Stimulated activated CD4-positive, alpha-beta T cell treated with anti-CD3 and anti-CD28 coated beads, Interleukin-4, amount 100 ng/mL, for 48 hours (primary cell): Measurements from ENCODE around the gene DNAJC13.
"Not testable (repeated sequence)": the region's sequence is repeated elsewhere in the genome, so short reads cannot be mapped to it uniquely, and the experiment has no call there.

Experiments
- DNase-seq, 2 donors: peaks; one replicate each; pipeline ENCODE4 v3.0.0-alpha.2; 2020; ENCODE audit warnings: low read depth in 2 of 2

Gene DNAJC13

DNA sequence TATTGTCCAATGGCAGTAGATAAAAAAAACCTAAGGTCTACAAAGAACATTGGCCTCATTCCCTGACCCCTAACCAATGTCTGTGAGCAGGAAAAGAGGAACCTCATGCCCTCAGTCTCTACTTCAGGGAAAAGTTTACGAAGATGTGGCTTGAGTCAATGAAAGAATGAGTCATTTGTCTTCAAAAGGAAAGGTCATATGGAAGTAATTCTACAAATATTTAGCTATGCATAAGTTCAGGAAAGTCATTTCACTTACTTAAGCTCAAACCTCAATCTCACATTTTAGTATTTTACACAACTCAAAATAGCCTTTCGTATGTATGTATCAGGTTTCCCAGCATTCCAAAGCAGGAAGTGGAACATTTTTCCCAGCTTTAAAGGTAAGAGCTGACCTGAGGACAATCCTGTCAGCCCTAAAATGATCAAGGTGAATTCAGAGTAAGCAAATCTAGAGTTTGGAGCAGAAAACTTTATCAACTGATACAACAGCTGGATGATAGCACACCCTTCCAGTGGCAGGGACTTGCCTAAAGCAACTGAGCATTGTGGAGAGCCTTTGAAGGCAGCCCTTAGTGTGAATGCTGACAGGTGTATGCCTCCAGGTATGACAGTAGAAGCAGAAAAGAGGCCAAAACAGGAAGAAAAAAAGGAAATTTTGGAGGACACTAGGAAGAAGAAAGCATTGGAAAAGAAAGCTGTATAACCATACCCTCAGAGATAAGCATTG is 125.9 kb downstream of the DNAJC13 start:
- DNase-seq = no peak

DNA sequence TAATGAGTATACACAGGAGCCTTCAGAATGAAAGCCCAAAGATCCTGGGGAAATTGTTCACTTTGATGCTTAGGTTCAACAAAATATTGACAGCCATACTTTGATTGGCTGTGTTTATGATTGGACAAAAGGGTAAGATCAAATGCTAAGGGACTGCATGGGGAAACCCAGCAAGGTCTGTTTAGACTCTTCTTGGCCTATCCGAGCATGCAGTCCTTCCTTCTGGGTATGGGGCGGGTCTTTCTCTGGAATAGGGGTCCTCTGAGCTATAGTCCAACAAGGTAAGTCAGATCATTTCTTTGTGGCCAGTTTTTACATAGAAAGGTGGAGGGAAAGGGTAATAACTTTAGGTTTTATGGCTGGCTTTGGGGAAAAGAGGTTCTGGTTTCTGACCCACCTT is 126.8 kb downstream of the DNAJC13 start:
- no peak for DNase-seq

DNA sequence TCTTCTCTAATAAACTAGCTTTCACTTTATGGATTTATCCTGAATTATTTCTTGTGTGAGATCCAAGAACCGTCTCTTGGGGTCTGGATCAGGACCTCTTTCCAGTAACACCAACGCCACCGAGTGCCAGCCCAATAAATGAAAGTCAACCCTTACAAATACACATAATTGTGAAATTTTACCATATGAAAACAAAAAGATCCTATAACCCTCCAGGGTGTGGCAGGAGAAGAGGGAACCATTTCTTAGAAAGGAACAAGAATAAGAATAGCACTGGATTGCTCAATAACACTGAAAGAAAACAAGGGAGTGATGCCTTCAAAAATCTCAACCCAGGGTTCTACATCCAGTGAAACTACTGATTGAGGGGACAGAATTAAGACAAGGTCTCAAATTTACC is 128.2 kb downstream of the DNAJC13 start:
- no peak for DNase-seq

DNA sequence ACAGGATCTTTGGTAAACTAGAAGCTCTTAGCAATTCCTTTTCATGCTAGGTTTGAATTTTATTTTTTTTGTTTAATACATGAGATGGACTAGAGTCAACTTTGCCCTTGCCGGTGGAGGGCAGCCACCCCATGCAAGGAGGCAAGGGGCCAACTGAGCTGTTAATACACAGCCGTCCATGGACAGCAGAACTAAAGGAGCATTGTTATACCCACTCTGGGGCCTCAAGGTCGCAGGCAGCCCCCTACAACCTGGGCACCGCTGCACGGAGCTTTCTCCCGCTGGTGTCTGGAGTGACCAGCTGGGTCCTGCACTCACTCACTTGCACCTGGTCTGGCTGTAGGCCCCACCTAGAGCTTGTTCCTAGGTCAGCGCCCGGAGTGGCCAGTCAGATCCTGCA is 131.9 kb downstream of the DNAJC13 start:
- DNase-seq = no peak

DNA sequence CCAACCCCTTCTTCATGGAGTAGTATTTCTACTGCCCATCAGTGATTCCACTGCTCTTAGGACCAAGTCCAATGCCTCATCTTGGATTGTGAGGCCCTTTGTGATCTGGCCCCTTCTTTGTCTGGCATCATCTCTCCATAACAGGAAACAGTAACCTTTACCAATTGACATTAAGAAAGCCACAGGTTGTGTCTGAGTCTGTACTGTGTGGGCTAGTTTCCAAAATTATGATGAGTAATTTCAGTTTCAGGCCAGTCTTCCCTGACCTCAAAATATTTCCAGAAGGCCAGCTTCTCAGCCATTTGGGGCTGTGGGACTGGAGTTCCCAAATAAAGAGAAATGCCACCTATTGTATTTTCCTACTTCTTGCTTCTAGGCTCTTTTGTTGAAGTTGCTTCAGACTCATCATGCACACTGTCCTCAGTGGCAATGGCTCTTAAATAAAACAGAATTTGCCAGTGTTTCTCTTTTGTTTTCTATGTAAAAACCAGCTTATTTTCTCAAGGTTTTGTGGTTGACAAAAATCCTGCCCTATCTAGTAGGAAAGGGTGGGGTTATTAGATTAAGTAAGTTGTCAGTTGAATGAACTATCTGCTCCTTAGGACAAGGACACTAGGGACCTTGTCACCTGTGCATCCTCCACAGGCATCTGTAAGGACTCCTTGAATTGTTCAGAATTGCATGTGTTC is 132.7 kb downstream of the DNAJC13 start:
- no peak for DNase-seq

DNA sequence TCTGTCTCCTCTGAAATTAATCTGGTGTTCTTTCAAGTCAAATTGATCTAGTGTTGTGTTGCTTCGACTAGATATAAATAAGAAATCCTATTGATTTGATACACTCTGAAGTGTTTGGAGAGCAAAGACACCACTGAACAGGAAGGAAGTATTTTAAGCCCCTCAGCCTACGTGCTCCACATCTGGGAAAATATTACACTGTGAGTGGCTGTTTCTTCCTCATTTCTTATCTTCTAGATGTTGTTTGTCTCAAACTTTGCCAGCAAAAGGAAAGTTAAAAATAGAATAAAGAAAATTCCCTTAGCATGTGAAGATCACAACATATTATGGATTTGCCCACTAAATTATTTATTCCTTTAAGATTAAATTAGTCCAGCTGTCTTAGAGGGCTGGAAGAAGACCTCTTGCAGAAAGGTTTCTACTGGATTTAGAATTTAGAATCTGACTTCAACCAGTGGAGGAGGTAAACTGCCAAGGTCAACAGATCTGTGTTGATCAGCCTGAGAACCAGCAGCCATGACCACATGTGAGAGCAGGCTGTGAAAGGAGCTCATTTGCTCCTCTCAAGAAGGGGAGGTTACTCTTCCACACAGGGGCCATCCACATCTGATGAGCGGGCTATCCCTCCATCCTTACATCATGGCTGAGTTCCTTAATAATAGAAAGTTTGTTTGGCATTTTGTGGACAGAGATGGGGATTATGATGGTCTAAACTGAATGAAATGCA is 133.4 kb downstream of the DNAJC13 start:
- DNase-seq = no peak

DNA sequence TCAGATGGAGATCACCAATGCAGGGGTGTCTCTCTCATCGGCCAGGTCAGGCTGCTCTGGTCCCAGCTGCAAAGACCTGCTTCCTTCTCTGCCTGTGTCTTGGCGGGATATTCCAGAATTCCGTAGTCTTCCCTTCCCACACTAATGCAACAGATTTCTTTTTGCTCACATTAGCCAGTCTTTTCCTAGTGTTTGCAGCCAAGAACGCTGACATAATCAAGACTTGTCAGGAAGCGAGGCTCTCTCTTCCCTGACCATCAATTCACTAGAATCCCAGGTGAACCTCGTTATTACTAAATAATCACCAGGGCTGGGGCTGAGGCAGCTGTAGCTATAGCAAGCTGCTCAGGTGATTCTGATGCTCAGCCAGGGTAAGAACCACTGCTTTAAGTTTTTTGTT is 136.5 kb downstream of the DNAJC13 start:
- no peak for DNase-seq

DNA sequence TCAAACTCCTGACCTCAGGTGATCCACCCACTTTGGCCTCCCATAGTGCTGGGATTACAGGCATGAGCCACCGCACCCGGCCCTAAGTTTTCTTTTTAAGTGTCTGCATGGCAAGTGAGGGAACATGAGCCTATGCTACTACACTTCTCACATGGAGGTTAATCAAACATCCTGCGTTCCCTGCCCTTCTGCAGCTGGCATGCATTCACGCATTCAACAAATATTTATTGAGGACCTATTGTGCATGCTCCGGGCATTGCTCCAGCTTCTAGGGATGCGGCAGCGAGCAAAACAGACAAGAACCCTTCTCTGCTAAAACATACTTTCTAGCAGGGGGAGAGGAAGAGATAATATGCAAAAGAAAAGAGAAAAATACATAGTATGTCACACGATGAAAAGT is 137.1 kb downstream of the DNAJC13 start:
- DNase-seq = no peak

DNA sequence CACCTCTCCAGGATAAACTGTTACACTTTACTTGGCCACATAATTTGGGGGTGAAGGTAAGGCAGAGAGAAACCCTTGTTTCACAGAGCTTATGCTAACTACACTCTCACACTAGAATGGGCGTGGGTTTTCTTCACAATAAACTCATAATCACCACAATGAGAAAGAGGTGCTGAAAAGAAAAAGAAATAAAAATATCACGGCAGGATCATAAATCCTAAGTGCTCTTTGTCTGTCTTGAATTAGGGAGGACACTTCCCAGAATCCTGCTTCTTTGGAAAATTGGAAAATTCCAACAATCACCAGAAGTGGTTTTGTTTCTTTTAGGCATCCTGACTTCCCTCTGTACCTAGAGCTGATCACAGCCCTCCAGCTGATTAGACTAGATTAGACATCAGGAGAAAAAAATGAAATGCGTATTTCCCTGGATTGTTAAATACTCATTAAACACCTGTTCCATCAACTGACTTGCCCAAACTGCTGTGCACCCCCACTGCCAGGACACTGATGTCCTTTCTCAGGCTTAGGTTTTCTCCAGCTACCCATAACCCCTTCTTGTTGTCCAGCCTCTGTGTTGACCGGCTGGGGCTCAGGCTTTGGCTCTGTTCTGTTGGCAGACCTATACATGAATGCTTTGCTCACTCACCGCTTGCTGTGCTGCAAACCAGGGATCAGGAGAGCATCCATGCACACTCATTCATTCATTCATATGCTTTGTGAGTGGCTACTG is 138.2 kb downstream of the DNAJC13 start:
- no peak for DNase-seq

DNA sequence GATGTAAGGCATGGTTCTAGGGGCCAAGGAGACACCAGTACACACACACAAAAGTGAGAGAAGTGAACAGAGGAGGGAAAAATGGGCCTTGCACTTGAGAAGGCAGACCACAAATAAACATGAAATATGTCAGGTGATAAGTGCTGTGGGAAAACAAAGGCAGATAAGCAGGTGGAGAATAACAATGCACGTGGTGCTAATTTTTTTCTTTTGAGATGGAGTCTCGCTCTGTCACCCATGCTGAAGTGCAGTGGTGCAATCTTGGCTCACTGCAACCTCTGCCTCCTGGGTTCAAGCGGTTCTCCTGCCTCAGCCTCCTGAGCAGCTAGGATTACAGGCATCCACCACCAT is 138.7 kb downstream of the DNAJC13 start:
- not testable (repeated sequence) for DNase-seq

DNA sequence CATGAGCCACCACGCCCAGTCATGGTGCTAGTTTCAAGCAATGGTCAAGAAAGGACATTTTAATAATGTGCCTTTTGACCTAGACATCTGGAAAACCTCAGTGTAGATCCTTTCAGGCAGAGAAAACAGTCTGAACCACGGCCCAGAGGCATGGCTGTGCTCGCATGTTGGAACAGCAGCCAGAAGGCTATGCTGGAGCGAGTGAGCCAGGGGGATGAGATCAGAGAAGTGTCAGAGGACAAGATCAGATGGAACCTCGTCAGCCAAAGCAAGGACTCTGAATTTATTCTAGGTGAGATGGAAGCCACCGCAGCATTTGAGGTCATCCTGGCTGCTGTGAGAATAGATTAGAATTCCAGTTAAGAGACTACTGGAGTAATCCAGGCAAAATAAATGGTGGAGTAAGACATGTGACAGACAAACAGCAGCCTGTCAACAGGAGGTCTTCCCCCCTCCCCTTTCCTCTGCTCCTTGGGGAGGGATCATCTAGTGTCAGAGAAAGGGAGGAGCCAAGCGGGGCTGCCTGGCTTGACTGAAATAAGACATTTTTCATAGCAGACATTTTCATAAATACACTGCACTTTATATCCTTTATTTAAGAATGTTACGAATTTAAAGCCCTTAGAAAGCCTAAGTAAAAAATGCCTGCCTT is 139.3 kb downstream of the DNAJC13 start:
- DNase-seq = no peak

DNA sequence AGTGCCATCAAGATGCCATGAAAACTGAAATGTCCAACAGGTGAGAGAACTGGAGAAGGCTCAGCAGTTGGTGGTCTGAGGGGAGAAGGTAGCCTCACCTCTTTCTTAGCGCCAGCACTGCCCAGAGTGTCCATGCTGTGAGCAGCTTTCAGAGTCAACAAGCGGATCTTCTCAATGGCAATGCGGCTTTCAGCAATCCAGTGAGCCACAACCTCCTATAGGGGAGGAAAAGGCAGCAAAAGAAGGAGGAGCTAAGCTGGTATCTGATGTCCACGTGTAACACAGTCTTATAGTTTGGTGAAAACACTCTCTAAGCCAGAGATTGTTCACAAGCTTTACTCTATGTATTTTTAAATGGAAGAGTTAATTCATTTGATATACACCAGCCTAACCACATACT is 143.7 kb downstream of the DNAJC13 start:
- no peak for DNase-seq

DNA sequence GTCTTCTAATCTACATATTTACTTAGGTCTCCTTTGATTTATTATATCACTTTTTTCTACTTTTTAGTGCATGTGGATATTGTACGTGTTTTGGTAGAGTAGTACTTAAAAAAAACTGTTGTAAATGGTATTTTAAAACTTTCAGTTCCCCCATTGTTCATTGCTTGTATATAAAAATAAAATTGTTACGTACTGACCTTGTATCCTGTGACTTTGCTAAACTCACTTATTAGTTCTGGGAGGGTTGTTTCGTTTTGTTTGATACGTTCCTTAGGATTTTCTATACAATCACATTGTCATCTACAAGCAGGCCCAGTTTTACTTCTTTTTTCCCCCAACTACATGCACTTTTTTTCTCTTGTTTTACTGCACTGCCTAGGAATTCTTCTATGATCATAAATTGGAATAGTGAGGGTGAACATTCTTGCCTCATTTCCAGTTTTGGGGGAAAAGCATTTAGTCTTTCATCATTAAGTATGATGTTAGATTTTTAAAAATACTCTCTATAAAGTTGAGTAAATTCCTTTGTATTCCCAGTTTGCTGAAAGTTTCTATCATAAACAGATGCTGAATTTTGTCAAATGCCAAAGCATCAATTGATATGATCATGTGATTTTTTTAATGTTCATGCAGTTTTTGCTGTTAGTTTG is 146.2 kb downstream of the DNAJC13 start:
- no peak for DNase-seq

DNA sequence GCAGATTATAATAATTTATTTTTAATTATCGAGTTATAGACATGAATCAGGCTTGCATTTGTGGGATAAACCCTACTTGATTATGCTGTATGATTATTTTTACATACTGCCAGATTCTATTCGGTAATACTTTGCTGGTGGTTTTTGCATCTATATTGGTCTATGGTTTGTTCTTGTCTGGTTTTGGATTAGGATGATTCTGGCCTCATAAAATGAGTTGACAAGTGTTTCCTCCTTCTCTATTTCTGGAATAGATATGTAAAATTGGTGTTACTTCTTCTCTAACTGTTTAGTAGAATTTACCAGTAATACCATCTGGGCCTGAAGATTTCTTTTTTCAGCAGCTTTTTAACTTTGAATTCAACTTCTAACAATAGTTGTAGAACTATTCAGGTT is 146.8 kb downstream of the DNAJC13 start:
- DNase-seq = no peak

DNA sequence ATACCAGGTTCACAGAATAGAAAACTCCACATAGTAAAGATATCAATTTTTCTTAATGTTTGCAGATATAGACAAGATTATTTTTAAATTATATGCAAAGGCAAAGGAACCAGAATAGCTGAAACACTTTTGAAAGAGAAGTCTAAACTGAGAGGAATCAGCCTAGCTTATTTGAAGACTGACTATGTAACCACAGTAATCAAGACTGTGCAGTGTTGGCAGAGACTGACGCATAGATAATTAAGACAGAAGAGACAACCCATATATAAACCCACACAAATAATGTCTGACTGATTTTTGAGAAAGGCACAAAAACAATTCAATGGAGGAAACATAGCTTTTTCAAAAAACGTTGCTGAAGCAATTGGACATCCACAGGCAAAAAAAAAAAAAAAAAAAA is 151.1 kb downstream of the DNAJC13 start:
- no peak for DNase-seq

DNA sequence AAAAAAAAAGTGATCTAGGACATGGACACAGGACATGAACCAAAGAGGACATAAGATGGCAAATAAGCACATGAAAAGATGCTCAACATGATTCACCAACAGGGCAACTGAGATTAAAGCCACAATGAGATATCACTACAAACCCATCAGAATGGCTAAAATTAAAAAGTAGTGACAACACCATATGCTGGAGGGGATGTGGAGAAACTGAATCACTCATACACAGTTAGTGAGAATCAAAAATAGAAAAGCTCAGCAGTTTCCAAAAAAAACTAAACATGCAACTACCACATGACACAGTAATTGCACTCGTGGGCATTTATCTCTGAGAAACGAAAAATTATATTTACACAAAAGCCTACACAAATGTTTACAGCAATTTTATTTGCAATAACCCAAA is 151.9 kb downstream of the DNAJC13 start:
- no peak for DNase-seq

DNA sequence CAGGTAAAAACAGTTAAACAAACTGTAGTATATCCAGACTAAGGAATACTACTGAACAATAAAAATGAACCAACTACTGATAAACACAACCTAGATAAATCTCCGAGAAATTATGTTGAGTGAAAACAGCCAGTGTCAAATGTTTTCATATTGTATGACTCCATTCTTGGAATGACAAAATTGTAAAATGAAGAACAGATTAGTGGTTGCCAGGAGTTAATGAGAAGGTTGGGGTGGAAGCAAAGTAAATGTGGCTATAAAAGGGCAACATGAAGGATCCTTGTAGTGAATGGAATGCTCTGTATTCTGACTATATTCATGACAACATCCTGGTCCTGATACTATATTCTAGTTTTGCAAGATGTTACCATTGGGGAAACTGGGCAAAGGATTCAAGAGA is 152.3 kb downstream of the DNAJC13 start:
- no peak for DNase-seq

DNA sequence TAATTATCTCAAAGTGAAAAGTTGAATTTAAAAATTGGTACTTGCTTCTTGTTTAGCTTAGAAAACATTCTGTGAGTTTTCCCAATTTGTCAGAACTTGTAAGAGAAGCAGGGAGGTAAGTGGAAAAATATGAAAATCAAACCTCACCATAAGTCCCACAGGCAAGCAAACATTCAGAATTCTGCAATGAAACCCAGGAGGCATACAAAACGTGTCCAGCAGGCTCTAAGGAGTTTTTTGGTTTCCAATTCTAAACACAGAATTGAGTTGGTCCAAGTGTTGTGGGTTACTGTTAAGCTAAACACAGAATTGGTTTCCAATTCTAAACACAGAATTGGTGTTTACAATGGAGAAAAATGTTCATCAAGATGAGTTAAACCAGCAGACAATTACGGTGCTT is 152.7 kb downstream of the DNAJC13 start:
- DNase-seq = no peak

DNA sequence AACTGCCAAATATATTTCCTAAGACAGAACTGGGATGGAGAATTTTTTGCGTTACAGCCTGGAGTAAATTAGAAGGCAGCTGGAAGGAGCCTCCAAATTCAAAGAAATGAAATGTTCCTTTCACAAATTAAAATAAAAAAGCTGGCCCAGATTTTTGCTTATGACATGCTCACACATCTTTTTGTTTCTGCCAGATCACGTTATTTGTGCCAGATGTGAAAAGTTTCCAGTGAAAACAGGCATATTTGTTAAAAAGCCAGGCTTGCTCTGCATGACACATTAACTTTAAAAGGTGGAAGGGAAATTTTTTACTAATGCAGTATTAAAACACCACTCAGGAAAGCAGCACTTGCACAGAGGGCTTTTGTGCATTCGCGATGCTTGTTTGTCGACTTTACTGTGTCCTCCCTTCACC is 156.5 kb downstream of the DNAJC13 start:
- no peak for DNase-seq

DNA sequence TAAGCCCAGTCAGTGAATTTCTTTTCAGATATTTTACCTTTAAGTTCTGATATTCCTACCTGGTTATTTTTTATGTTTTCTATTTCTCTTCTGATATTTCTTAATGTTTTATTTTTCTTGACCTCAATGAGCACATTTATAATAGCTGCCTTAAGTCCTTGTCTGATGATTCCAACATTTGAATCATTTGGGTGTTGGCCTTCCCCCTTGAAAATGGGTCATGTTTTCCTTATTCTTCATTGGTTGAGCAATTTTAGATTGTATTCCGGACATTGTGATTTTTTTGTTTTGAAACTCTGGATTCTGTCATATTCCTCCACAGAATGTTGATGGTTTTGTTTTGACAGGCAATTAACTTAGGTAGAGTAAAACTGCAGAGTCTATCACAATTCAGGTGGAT is 170.1 kb downstream of the DNAJC13 start:
- DNase-seq = no peak
